Kidney (tissue), 14 donors: ENCODE results near the gene NPEPL1. TPM values are rescaled to one million over a fixed set of nuclear protein-coding genes. Genes with fewer than 3 reads are reported as not detected.

Experiments
- DNase-seq, 5 donors: peaks; one replicate each; pipeline ENCODE4 v3.0.0-alpha.2; 2013 to 2020
- FAIRE-seq: peaks from 2 replicates; lab custom pipeline; 2012; peaks lifted over from hg19 to GRCh38; lab: Jason Lieb, UNC
- H3K27ac ChIP-seq, 2 donors: one replicate each; pipeline ENCODE4 v1.7.0; 2013; ENCODE audit warnings: low read depth in 2 of 2, low read length in 2 of 2, inconsistent platforms in 1 of 2
- H3K27me3 ChIP-seq: one replicate; pipeline ENCODE4 v1.7.1; 2013; ENCODE audit warnings: low read length, inconsistent platforms; ENCODE audit not compliant: control insufficient read depth, insufficient read depth
- H3K36me3 ChIP-seq, 3 donors: one replicate each; pipeline versions ENCODE4 v1.7.0 to v1.7.1; 2013; ENCODE audit warnings: low read length in 3 of 3, control low read depth in 1 of 3, inconsistent platforms in 1 of 3; ENCODE audit not compliant: insufficient read depth in 3 of 3, control insufficient read depth in 2 of 3
- H3K4me1 ChIP-seq, 3 donors: one replicate each; pipeline versions ENCODE4 v1.7.0 to v1.7.1; 2013; ENCODE audit warnings: low read length in 3 of 3, inconsistent platforms in 1 of 3, low read depth in 1 of 3; ENCODE audit not compliant: control insufficient read depth in 2 of 3, insufficient read depth in 2 of 3
- H3K4me3 ChIP-seq, 3 donors: one replicate each; pipeline versions ENCODE4 v1.7.0 to v1.8.1; 2013; ENCODE audit warnings: low read length in 3 of 3, control low read depth in 1 of 3, inconsistent platforms in 1 of 3
- H3K9ac ChIP-seq, 3 donors: one replicate each; pipeline versions ENCODE4 v1.7.0 to v1.7.1; 2013; ENCODE audit warnings: low read length in 3 of 3, control low read depth in 1 of 3, inconsistent platforms in 1 of 3
- H3K9me3 ChIP-seq, 3 donors: one replicate each; pipeline versions ENCODE4 v1.7.0 to v1.7.1; 2013; ENCODE audit warnings: low read length in 3 of 3, control low read depth in 1 of 3, inconsistent platforms in 1 of 3; ENCODE audit not compliant: control insufficient read depth in 2 of 3, insufficient read depth in 1 of 3
- CTCF ChIP-seq: IDR thresholded peaks from 3 replicates; pipeline ENCODE4 v1.5.1; 2012; ENCODE audit warnings: mild to moderate bottlenecking, moderate library complexity, borderline replicate concordance; ENCODE audit not compliant: insufficient read depth; ENCODE audit errors: extremely low read depth
- intact Hi-C: fragments of 100-400 bp; cut with DNase I; formaldehyde crosslinking; loops from one replicate; pipeline ENCODE4 v1.11.1; 2022
- polyA plus RNA-seq: library from polyadenylated mRNA; stranded (reverse); fragments of 350-450 nt; fragmentation: Illumina TruSeq; extraction: RNeasy Lipid Tissue Mini Kit (QIAGEN cat#74804); gene quantifications from one replicate; pipeline ENCODE4 v1.2.3, GENCODE V29; 2014; ENCODE audit warnings: low read depth, low replicate concordance; ENCODE audit not compliant: insufficient read depth
- total RNA-seq: library from RNA; stranded (reverse); fragmentation: NEBNext Ultra II Directional; extraction: Animal tissue kit (Norgen Biotek cat#: 25700); gene quantifications from one replicate; pipeline ENCODE4 v1.2.1, GENCODE V29; 2021
- donor health status: control.
- donor health status: control.
- donor health status: control.
- donor health status: control.
- donor health status: control.
- donor health status: DM: yes; HTN: yes; CAD: no.
- donor health status: Normal renal cell carcinoma (clear cell type).

The NPEPL1 gene
- total and polyA plus RNA-seq, 2 donors from 2014 or later = 39.7 to 60.2 TPM

GRCh38 chr20:58699623-58700107 is 7.1 kb downstream of the NPEPL1 start:
- no peak for TF ChIP-seq CTCF
- Histone ChIP-seq H3K4me3 (no peak overlapping the region), H3K4me1 (peaks cover 0 to 3% (median 0%) of the 10 kb centered on the region in 3 donors), H3K9me3 (no peaks in the 10 kb centered on the region), H3K9ac (no peak overlapping the region), H3K36me3 (peaks cover 11 to 64% (median 15%) of the 10 kb centered on the region in 3 donors), H3K27ac (no peak overlapping the region), H3K27me3 (no peaks in the 10 kb centered on the region)
- intact Hi-C loops = no loop called here
- FAIRE-seq (no peak), DNase-seq (no peak)

GRCh38 chr20:58700121-58700821 is 7.7 kb downstream of the NPEPL1 start:
- no peak overlapping the region for H3K9ac ChIP-seq
- intact Hi-C loops = no loop called here
- H3K27ac ChIP-seq = no peak overlapping the region
- peaks cover 5 to 62% (median 15%) of the 10 kb centered on the region in 3 donors for H3K36me3 ChIP-seq
- H3K4me1 ChIP-seq = no peaks in the 10 kb centered on the region
- no peaks in the 10 kb centered on the region for H3K9me3 ChIP-seq
- H3K27me3 ChIP-seq = no peaks in the 10 kb centered on the region
- H3K4me3 ChIP-seq = no peak overlapping the region
- DNase-seq (peak in 1 of 5 donors; percentile 21), FAIRE-seq (no peak)
- TF ChIP-seq CTCF = no peak

GRCh38 chr20:58700823-58701222 is 8.2 kb downstream of the NPEPL1 start:
- peak in 3 of 5 donors; percentile 18 to 62 (median 42) for DNase-seq
- no peak for FAIRE-seq
- H3K9me3 ChIP-seq = no peaks in the 10 kb centered on the region
- no peaks in the 10 kb centered on the region for H3K4me1 ChIP-seq
- no peak overlapping the region for H3K27ac ChIP-seq
- no peak for TF ChIP-seq CTCF
- H3K36me3 ChIP-seq = peaks cover 5 to 58% (median 15%) of the 10 kb centered on the region in 3 donors
- intact Hi-C loops = no loop called here
- no peaks in the 10 kb centered on the region for H3K27me3 ChIP-seq
- no peak overlapping the region for H3K9ac ChIP-seq
- no peak overlapping the region for H3K4me3 ChIP-seq
